AG10803 (cell line): ENCODE results near the gene CYB5B.

Source experiments
- DNase-seq: peaks from one replicate; pipeline ENCODE4 v3.0.0; 2010; ENCODE audit warnings: low read depth
- H3K4me3 ChIP-seq: 2 replicates; pipeline ENCODE4 v1.5.1; 2011; ENCODE audit warnings: mild to moderate bottlenecking, low read length, control low read depth
- TF ChIP-seq, protein P1 (sequence below): conservative IDR thresholded peaks from 2 replicates; pipeline ENCODE4 v1.5.1; 2011; ENCODE audit warnings: mild to moderate bottlenecking, low read length, control low read depth, inconsistent platforms

Gene CYB5B

DNA sequence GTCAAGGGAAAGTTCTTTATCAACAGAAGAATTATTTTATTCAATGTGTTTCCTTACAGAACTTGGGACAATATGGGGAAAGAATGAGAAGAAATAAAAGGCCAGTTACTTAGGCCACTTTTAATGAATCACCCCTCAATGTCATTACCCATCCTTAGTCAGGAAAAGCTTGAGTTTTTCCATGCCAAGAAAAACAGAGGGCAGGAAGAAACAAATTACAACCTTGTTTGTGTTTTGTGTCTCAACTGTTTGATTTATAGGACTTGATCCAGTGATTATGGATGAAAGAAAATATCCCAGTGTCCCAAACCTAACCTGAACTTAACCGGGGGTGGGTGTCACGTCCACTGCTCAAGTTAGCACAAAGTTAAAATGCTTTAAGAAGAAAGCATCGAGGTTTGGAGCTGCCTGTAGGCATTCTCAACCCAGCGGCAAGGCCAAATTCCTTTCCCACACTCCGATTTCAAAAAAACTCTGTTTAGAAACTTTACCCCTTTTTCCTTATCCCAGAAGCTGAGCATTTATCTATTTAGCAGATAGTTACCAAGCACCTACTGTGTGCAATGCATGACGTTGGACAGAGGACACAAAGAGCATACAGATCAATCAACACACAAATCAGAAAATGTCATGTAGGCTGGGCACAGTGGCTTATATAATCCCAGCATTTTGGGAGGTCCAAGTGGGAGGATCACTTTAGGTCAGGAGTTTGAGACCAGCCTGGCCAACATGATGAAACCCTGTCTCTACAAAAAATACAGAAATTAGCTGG is 14.0 kb upstream of the CYB5B start:
- peak; percentile 62 for DNase-seq
- no peak overlapping the region for H3K4me3 ChIP-seq
- TF ChIP-seq, protein P1, sequence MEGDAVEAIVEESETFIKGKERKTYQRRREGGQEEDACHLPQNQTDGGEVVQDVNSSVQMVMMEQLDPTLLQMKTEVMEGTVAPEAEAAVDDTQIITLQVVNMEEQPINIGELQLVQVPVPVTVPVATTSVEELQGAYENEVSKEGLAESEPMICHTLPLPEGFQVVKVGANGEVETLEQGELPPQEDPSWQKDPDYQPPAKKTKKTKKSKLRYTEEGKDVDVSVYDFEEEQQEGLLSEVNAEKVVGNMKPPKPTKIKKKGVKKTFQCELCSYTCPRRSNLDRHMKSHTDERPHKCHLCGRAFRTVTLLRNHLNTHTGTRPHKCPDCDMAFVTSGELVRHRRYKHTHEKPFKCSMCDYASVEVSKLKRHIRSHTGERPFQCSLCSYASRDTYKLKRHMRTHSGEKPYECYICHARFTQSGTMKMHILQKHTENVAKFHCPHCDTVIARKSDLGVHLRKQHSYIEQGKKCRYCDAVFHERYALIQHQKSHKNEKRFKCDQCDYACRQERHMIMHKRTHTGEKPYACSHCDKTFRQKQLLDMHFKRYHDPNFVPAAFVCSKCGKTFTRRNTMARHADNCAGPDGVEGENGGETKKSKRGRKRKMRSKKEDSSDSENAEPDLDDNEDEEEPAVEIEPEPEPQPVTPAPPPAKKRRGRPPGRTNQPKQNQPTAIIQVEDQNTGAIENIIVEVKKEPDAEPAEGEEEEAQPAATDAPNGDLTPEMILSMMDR, result no peak

DNA sequence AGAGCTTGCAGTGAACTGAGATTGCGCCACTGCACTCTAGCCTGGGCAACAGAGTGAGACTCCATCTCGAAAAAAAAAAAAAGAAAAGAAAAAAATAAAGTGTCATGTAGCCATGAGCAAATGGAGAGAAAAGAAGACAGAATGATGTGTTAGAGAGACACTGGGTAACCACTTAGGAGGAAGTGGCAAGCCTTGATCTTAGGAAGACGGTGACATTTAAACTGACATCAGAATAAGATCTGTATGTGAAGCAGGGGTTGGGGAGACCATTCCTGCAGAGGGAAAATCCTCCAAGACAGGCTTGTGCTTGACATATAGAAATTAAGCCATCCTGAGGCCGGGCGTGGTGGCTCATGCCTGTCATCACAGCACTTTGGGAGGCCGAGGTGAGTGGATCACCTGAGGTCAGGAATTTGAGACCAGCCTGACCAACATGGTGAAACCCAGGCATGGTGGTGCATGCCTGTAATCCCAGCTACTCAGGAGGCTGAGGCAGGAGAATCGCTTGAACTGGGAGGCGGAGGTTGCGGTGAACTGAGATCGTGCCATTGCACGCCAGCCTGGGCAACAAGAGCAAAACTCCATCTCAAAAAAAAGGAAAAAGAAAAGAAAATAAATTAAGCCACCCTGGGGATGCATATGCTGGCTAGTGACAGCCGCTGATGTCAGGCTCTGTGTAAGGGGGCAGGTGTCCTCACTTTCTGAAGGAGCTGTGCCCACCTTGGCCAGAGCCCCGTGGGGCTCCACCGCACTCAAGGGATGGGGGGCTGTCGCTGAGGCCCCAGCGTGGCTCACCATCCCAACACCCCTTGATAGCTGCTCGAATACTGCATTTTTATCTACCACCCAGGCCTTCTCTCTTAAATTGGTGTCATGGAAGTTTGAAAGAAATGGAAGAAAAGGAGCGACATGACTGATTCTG is 13.1 kb upstream of the CYB5B start:
- TF ChIP-seq, protein P1, result no peak
- H3K4me3 ChIP-seq, result no peak overlapping the region
- DNase-seq, result no peak

DNA sequence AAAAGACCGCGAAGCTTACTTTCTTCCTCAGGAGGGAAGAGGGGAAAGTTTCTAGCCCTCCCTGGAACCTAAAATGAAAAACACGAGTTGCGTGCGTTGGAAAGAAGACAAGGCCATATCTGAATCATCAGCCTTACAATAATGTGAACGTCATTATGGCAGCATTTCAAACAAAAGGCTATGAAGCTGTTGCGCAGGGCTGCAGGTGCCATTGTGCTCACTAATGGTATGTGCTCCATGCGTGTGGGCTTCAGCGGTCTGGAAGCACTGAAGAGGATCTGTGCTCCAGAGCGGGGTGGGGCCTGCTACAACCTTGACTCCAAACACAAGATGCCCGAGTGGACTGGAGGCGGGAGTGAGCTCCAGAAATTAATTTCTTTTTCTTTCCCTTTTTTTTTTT is 12.1 kb upstream of the CYB5B start:
- DNase-seq, result no peak
- no peak overlapping the region for H3K4me3 ChIP-seq
- TF ChIP-seq, protein P1, result no peak

DNA sequence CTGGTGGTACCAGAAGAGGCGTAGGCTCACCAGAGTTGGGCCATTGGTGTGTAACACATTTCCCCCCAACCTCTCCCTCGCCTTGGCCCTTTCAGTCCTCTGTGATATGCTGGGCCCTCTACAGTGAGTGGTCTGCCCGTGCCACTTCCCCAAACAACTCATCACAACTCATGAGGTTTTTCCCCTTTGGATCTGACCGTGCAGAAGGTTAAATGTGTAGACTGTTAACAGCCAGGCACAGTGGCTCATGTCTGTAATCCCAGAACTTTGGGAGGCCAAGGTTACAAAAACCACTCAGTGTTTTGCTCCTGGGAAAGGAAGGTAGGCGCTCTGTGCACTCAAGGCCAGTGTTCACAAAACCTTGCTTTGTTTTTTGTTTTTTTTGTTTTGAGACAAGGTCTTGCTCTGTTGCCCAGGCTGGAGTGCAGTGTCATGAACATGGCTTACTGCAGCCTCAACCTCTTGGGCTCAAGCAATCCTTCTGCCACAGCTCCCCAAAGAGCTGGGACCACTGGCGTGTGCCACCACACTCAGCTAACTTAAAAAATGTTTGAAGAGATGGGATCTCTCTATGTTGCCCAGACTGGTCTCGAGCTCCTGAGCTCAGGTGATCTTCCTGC is 11.3 kb upstream of the CYB5B start:
- no peak for DNase-seq
- TF ChIP-seq, protein P1, result no peak

DNA sequence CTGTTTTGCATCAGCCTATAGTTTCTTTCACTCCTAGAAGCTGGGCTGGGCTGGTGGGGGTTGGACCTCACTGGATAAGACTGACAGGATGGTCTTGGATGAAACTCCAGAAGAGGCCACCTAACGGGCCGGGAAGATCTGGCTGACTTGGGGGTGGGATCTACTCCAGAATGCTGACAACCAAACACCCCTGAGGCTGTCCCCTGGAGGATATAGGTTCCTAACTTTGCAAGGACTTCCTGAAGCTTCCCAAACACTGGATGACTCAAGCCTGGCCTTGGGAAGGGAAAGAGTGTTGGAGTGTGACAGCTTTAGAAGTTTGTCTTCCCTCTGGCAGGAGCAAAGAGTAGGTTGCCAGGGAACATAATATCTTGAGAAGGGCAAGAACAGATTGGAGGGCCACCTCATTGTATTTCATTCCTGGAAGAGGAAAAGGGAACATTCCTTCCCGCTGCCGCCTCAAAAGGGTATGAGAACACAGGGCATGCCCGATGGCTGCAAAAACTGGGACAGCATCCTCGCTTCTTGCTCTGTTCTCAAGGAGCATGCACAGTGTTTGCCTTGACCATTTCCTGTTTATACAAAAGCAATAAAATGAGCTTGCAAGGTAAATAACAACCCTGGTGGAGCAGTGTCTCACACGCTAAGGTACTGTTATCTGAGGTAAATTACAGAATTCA is 6.8 kb upstream of the CYB5B start:
- TF ChIP-seq, protein P1, result no peak
- DNase-seq, result peak; percentile 37
- no peak overlapping the region for H3K4me3 ChIP-seq

More for the DNA sequence above, 11.3 kb upstream of the CYB5B start:
- no peak overlapping the region for H3K4me3 ChIP-seq

DNA sequence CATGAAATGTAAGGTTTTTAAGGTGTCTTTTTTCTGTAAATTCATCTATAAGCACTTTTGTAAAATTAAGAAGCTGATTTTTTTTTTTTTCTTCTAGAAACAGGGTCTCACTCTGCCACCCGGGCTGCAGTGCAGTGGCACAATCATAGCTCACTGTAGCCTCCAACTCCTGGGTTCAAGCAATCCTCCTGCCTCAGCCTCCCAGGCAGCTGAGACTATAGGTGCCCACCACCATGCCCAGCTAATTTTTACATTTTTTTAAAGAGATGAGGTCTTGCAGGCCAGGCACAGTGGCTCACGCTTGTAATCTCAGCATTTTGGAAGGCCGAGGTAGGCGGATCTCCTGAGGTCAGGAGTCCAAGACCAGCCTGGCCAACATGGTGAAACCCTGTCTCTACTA is 4.5 kb upstream of the CYB5B start:
- TF ChIP-seq, protein P1, result no peak
- H3K4me3 ChIP-seq, result no peak overlapping the region
- DNase-seq, result no peak
